Measurements from ENCODE around the gene CLDN9.
"Not testable (repeated sequence)": the region's sequence is repeated elsewhere in the genome, so short reads cannot be mapped to it uniquely, and the experiment has no call there.

The CLDN9 gene

DNA sequence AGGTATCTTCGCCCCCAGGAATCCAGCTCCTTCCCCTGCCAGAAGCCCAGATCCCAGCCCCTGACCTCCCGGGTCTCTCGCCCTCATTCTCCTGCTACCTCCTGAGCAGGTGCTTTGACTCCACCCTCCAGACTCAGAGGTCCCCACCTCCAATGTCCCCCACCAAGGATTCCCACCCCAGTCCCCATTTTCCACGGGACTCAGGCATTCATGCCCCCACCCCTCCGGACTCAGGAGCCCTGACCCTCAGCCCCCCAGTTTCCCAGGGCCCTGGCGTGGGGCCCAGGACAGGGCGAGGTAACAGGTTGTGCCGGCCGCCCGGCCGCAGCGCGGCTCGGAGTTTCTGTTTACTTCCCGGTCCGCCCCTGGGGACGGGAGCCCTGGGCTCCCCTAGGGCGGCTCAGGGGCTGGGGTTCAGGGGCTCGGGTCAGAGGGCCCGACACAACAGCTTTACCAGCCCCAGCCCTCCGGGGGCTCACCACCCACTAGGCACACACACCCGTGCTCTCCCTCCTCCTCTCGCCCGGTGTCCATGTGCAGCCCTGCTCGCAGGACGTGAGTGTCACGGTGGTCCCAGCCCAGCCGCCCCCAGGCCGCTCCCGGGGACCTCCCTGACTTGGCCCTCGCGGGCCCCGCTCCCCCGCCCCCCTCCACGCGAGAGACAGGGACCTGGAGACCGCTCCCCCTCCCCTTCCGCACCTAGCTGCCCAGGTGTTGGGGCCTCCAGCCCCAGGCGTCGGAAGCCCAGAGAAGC lies 23.4 kb downstream of the CLDN9 start:
- DNase-seq, result no peak

GRCh38 chr16:3036726-3037315 lies 24.1 kb downstream of the CLDN9 start, which contains the start of gene BICDL2:
Gene BICDL2 (minus strand): TSS chr16:3036944. CDS start chr16:3035496, 1,448 bp downstream.
- DNase-seq, result no peak

- DNase-seq, result peak; percentile 62
These were observed 25.5 kb downstream of the CLDN9 start for GRCh38 chr16:3038256-3038655.

DNA sequence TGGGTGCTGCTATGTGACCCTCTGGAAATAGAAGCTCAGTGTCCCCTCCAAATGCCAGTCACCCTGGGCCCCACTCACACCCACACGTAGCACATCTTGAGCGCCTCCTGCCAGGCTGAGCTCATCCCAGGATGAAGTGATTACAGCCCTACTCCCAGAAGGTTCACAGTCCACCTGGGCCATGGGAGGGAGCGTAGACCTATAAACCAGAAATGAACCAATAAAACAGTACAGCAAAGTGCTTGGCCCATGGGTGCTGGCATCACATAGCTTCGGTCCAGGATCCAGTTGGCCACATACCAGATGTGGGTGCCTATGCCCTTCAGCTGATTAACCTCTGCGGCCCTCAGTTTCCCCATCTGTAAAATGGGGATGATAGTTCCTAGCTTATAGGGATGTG lies 26.2 kb downstream of the CLDN9 start:
- DNase-seq, result no peak

GRCh38 chr16:3042376-3042775 lies 29.7 kb downstream of the CLDN9 start:
- DNase-seq, result no peak

- no peak for DNase-seq
These were observed 32.0 kb downstream of the CLDN9 start for GRCh38 chr16:3044708-3045107.

DNA sequence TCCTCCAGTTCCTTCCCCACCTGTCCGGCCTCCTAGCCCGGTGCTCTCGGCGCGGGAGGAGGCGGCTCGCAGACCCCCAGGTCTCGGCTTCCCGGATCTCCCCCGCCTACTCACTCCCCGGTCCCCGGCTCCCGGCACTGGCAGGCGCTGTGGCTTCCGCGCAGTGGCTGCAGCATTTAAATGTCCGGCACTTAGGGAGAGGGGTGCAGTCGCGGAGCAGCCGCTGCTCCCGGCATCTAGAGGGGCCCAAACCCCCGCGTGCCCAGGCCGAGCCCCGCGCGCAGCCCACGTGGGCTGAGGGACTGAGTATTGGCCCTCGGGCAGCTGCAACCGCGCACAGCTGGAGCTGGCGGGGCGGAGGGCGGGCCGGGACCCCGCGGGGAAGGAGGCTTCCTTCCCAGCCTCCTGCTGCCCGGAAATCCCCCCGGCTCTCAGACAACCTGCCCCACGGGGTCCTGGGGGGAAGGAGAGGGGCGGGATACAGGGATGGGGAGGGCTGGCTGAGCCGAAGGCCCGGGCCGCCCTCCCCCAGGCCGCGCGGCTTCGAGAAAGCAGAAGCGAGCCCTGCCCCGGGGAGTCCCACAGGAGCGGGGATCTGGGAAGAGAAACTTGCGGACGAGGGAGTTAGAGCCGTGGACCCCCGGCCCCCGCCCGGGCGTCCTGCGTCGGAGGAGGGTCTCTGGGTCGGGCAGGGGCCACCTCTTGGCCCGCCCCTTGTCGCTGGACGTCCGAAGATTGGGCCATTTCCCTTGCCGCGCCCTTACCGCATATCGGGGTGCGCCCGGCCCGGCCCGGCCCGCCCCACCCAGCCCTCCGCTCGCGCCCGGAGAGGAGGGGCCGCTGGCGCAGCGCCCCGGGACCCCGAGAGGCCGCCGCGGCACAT lies 33.3 kb downstream of the CLDN9 start, which contains the start of gene MMP25:
Gene MMP25 (plus strand): TSS at position 804 of the 883 bp plus-strand sequence. CDS start 357 bp downstream, outside the sequence.
- no peak for DNase-seq

GRCh38 chr16:3046641-3047386 lies 34.1 kb downstream of the CLDN9 start:
- no peak for DNase-seq

- DNase-seq, result no peak
These were observed 34.6 kb downstream of the CLDN9 start for GRCh38 chr16:3047387-3047720.

- DNase-seq, result no peak
These were observed 37.3 kb downstream of the CLDN9 start for GRCh38 chr16:3049921-3050481.

DNA sequence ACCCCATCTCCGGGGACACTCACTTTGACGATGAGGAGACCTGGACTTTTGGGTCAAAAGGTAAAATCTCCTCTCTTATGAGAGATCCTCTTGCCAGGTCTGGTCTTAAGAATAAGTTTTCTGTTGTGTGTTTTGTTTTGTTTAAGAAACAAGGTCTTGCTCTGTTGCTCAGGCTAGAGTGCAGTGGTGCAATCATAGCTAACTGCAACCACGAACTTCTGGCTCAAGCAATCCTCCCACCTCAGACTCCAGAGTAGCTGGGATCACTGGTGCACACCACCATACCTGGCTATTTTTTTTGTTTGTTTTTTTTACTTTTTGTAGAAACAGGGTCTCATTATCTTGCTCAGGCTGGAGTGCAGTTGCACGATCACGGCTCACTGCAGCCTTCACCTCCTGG lies 37.8 kb downstream of the CLDN9 start:
- DNase-seq, result no peak

DNA sequence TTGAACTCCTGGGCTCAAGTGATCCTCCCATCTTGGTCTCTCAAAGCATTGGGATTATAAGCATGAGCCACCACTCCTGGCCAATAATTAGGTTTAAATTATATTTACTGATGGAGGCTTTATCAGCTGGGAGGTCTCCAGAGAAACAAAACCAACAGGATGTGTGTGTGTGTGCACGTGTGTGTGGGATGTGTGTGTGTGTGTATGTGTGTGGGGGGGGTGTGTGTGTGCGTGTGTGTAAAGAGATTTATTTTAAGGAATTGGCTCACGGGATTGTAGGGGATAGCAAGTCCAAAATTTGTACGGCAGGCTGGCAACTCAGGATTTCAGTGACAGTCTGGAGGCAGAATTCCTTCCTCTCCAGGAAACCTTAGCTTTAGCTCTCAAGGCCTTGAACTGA lies 38.3 kb downstream of the CLDN9 start:
- DNase-seq, result no peak

- DNase-seq, result no peak
These were observed 38.8 kb downstream of the CLDN9 start for GRCh38 chr16:3051494-3051893.

DNA sequence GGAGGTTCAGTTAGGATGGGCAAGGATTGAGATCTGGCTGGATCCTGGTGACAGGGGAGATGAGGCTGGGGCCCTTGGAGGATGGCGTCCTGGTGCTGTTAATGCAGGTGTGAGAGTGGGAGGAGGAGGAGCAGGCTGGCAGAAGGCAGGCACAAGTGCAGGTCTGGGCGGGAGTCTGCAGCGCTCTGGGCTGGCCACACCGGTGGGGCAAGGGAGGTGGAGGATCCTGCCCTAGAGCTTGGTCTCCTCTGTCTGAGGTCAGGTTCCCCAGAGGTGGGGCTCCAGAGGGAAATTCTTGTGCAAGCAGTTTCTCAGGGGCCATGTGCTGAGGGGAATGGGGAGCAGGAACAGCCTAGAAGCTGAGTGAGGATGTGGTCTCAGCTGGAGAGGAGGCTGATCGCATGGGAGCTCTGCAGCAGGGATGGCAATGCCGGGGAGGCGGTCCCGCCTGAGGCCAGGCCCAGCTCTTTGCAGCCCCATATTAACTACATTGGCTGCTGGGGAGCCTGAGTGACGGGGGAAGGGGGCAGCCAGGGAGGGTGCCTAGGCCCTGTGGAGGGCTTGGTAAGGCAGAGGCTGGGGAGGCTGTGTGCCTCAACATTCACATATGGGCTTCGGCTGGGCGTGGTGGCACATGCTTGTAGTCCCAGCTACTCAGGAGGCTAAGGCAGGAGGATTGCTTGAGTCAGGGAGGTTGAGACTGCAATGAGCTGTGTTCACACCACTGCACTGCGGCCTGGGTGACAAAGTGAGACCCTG lies 40.0 kb downstream of the CLDN9 start:
- not testable (repeated sequence) for DNase-seq

GRCh38 chr16:3053330-3053710 lies 40.6 kb downstream of the CLDN9 start:
- DNase-seq, result not testable (repeated sequence)

DNA sequence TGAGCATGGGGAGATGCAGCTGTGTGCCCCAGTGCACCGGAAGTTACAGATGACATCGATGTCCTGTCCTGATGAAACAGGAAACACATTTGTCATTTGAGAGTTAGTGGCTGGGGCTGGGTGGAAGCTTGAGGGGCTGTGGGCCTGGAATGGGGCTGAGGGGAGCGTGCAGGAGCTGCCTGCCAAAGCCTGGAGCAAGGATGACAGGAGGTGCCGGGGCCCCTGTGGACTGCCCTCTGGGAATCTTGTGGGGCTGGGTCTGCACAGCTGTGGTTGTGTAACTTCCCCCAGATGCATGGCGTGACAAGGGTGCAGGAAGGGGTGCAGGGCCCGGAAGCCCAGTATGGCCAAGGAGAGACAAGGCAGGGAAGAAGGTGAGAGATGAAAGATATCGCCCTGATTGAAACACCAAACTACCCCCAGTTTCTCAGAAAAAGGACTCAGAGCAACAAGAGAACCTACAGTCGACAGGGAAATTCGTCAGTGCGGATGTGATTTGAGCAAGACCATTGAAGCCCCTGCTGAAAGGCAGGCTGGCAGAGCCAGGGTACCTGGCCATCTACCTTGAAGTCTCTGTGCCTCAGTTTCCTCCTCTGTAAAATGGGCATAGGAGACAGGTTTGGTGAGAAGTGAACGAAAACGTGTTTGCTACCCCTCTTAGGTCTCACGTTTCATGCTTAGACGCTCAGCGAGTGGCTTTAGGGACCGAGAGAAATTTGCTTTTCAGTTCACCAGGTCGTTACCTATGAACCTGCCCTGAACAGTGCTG lies 42.4 kb downstream of the CLDN9 start:
- DNase-seq, result no peak

GRCh38 chr16:3055734-3056115 lies 43.0 kb downstream of the CLDN9 start:
- DNase-seq, result not testable (repeated sequence)

- no peak for DNase-seq
These were observed 43.8 kb downstream of the CLDN9 start for GRCh38 chr16:3056336-3057180.

GRCh38 chr16:3057181-3058138 lies 44.7 kb downstream of the CLDN9 start:
- no peak for DNase-seq
